ENCODE results near the gene ACSL6. TPM values are rescaled to one million over a fixed set of nuclear protein-coding genes. Genes with fewer than 3 reads are reported as not detected.

ACSL6 gene
- total RNA-seq, 2 donors from 2014 or later = 0.04 to 0.73 TPM

GRCh38 chr5:132022737-132023136, 11.3 kb upstream of the ACSL6 start:
- no peak for DNase-seq
- peaks cover 4% of the 10 kb centered on the region for H3K27me3 Mint-ChIP-seq (ENCODE audit: insufficient read depth)
- no peak overlapping the region for H3K27ac Mint-ChIP-seq

GRCh38 chr5:132021654-132022053, 10.2 kb upstream of the ACSL6 start:
- WGBS, 2 experiments (ENCODE audit: insufficient coverage in 1 of 2, insufficient read length in 1 of 2) = no CpG with 5 or more reads among the region's 2 CpGs
- H3K4me3 ChIP-seq (ENCODE audit: low read length) = no peak overlapping the region
- Mint-ChIP-seq H3K36me3 (ENCODE audit: low read depth) (no peaks in the 10 kb centered on the region), H3K27ac (no peak overlapping the region), H3K4me1 (no peaks in the 10 kb centered on the region), H3K9me3 (no peaks in the 10 kb centered on the region), H3K27me3 (ENCODE audit: insufficient read depth) (peaks cover 4% of the 10 kb centered on the region), H3K4me3 (no peak overlapping the region)
- H3K4me1 ChIP-seq (ENCODE audit: control insufficient read depth, insufficient read depth, low read length) = no peaks in the 10 kb centered on the region
- peaks cover 9% of the 10 kb centered on the region for H3K27me3 ChIP-seq (ENCODE audit: control insufficient read depth, insufficient read depth, low read length, poor library complexity, severe bottlenecking)
- no peaks in the 10 kb centered on the region for H3K36me3 ChIP-seq (ENCODE audit: control insufficient read depth, insufficient read depth, low read length)
- H3K9ac ChIP-seq (ENCODE audit: extremely low read depth, low read length, poor library complexity, severe bottlenecking) = no peak overlapping the region
- no peak for DNase-seq
- TF ChIP-seq CTCF (conservative IDR thresholded peaks at IDR 0.05) = no peak
- no peaks in the 10 kb centered on the region for H3K9me3 ChIP-seq (ENCODE audit: control insufficient read depth, low read length)
- no peak overlapping the region for H3K27ac ChIP-seq (ENCODE audit: low read depth, low read length)

More at GRCh38 chr5:132022737-132023136, 11.3 kb upstream of the ACSL6 start:
- Mint-ChIP-seq H3K4me3 (no peak overlapping the region), H3K36me3 (ENCODE audit: low read depth) (no peaks in the 10 kb centered on the region), H3K4me1 (no peaks in the 10 kb centered on the region), H3K9me3 (no peaks in the 10 kb centered on the region)
- no peaks in the 10 kb centered on the region for H3K4me1 ChIP-seq (ENCODE audit: control insufficient read depth, insufficient read depth, low read length)
- peaks cover 9% of the 10 kb centered on the region for H3K27me3 ChIP-seq (ENCODE audit: control insufficient read depth, insufficient read depth, low read length, poor library complexity, severe bottlenecking)
- no peak overlapping the region for H3K9ac ChIP-seq (ENCODE audit: extremely low read depth, low read length, poor library complexity, severe bottlenecking)
- TF ChIP-seq CTCF (conservative IDR thresholded peaks at IDR 0.05) = no peak
- H3K4me3 ChIP-seq (ENCODE audit: low read length) = no peak overlapping the region
- 60 to 90% methylated on average over 1 to 2 of the region's 2 CpGs for WGBS, 2 experiments (ENCODE audit: insufficient coverage in 1 of 2, insufficient read length in 1 of 2)
- no peaks in the 10 kb centered on the region for H3K9me3 ChIP-seq (ENCODE audit: control insufficient read depth, low read length)
- no peaks in the 10 kb centered on the region for H3K36me3 ChIP-seq (ENCODE audit: control insufficient read depth, insufficient read depth, low read length)
- no peak overlapping the region for H3K27ac ChIP-seq (ENCODE audit: low read depth, low read length)

- Mint-ChIP-seq H3K27me3 (ENCODE audit: insufficient read depth) (peaks cover 4% of the 10 kb centered on the region), H3K27ac (no peak overlapping the region), H3K4me3 (no peak overlapping the region), H3K9me3 (no peaks in the 10 kb centered on the region), H3K36me3 (ENCODE audit: low read depth) (no peaks in the 10 kb centered on the region), H3K4me1 (no peaks in the 10 kb centered on the region)
- WGBS, 2 experiments (ENCODE audit: insufficient coverage in 1 of 2, insufficient read length in 1 of 2) = 84 to 91% methylated on average over 6 of the region's 6 CpGs
- H3K9me3 ChIP-seq (ENCODE audit: control insufficient read depth, low read length) = no peaks in the 10 kb centered on the region
- TF ChIP-seq CTCF (conservative IDR thresholded peaks at IDR 0.05) = no peak
- peaks cover 9% of the 10 kb centered on the region for H3K27me3 ChIP-seq (ENCODE audit: control insufficient read depth, insufficient read depth, low read length, poor library complexity, severe bottlenecking)
- H3K4me1 ChIP-seq (ENCODE audit: control insufficient read depth, insufficient read depth, low read length) = no peaks in the 10 kb centered on the region
- no peak for DNase-seq
- H3K27ac ChIP-seq (ENCODE audit: low read depth, low read length) = no peak overlapping the region
- no peak overlapping the region for H3K9ac ChIP-seq (ENCODE audit: extremely low read depth, low read length, poor library complexity, severe bottlenecking)
- no peaks in the 10 kb centered on the region for H3K36me3 ChIP-seq (ENCODE audit: control insufficient read depth, insufficient read depth, low read length)
- no peak overlapping the region for H3K4me3 ChIP-seq (ENCODE audit: low read length)
Observed at GRCh38 chr5:132020568-132021339, 9.3 kb upstream of the ACSL6 start.

All from endodermal cell (in vitro differentiated cells).